SH-SY5Y (cell line): ENCODE data around the gene CYP1B1.

ENCODE experiments used
- GATA2 ChIP-seq: IDR thresholded peaks from 2 replicates; pipeline ENCODE4 v1.6.1; 2011; ENCODE audit warnings: mild to moderate bottlenecking, low read depth, low read length
- GATA3 ChIP-seq: IDR thresholded peaks from 2 replicates; pipeline ENCODE4 v1.6.1; 2011; ENCODE audit warnings: low read depth, mild to moderate bottlenecking, low read length, moderate library complexity

DNA sequence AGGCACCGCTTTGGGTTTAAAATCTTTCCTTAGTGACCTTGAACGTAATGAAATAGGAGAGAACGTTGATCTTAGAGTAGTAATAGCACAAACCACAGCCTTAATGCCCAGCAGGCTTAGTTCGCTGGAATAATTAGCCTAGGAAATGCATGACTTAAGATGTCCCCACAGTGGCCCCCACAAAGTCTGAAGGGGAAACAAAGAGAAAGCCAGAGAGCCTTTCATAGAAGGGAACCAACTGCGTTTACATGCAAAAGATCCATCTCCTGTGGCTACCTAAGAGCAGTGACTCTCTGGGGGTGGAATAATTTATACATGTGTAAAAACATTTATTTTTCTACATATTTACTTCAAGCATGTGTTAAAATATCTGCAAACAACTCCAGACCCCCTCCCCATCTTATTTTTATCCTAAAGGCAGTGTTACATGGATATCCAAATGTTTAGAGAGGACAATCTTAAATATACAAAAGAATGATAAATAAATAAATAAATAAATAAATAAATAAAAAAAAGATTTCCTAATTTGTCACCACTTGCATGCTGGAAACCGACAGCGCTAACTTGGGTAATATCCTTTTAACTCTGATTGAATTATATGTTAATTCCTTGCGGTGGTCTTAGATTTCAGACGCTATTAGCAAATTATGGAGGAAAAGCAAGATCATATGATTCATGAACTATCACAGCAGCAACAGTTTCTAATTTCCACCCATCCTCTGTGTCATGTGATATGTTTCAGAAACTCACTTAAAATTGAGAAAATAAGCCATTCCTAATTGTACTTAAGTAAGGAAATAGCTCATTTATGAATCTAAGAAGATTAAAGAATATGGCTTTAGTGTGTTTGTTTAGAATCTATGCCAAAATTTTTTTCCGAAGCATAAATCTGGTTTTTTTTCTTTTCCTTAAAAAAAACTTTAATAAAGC, 23.4 kb upstream of the CYP1B1 start:
- TF ChIP-seq GATA2 (no peak), GATA3 (no peak)
